Measurements from ENCODE around the gene CEP44.

GRCh38 chr4:174317531-174317930 lies 33.8 kb downstream of the CEP44 start:
- TF ChIP-seq CTCF (IDR thresholded peaks at IDR 0.05 in 2 of 3, conservative IDR thresholded peaks at IDR 0.05 in 1 of 3; ENCODE audit: borderline replicate concordance in 1 of 3, insufficient read depth in 1 of 3, low read depth in 2 of 3, low read length in 2 of 3) = no peak
- no peak for TF ChIP-seq MAX (IDR thresholded peaks at IDR 0.05)
- TF ChIP-seq SIN3A (IDR thresholded peaks at IDR 0.05; ENCODE audit: low read depth) = no peak
- no peak for TF ChIP-seq YY1 (IDR thresholded peaks at IDR 0.05; ENCODE audit: extremely low read depth, insufficient replicate concordance, low read depth, low read length)
- TF ChIP-seq POLR2A (IDR thresholded peaks at IDR 0.05; ENCODE audit: borderline replicate concordance, extremely low read depth, insufficient read depth, insufficient read length) = no peak
- TF ChIP-seq EZH2 (IDR thresholded peaks at IDR 0.05) = no peak
- no peak for TF ChIP-seq EGR1 (IDR thresholded peaks at IDR 0.05; ENCODE audit: low read depth)
- TF ChIP-seq EZH2phosphoT487 (IDR thresholded peaks at IDR 0.05; ENCODE audit: borderline replicate concordance) = no peak
- TF ChIP-seq ELF1 (IDR thresholded peaks at IDR 0.05; ENCODE audit: borderline replicate concordance, low read depth) = no peak
